Activated T-helper 17 cell treated with anti-CD3 and anti-CD28 coated beads, Interleukin-2, amount 50 U/mL, for 72 hours (primary cell): Measurements from ENCODE around the gene MEMO1. TPM values are rescaled to one million over a fixed set of nuclear protein-coding genes. Genes with fewer than 3 reads are reported as not detected.
"Not testable (repeated sequence)": the region's sequence is repeated elsewhere in the genome, so short reads cannot be mapped to it uniquely, and the experiment has no call there.

Source experiments
- ATAC-seq: fragments of 150-1000 bp; cut with Tn5 transposase; replicated peaks from 2 replicates; pipeline ENCODE4 v1.10.0; 2021; ENCODE audit warnings: mild to moderate bottlenecking, moderate library complexity
- H3K27ac Mint-ChIP-seq: one replicate; pipeline ENCODE4 v1.8.0; 2022; ENCODE audit warnings: mixed read lengths
- H3K27me3 Mint-ChIP-seq: one replicate; pipeline ENCODE4 v1.8.0; 2022; ENCODE audit warnings: mixed read lengths
- H3K36me3 Mint-ChIP-seq: one replicate; pipeline ENCODE4 v1.8.0; 2022; ENCODE audit warnings: low read depth, mild to moderate bottlenecking, mixed read lengths
- H3K4me1 Mint-ChIP-seq: one replicate; pipeline ENCODE4 v1.8.0; 2022; ENCODE audit warnings: mixed read lengths
- H3K4me3 Mint-ChIP-seq: one replicate; pipeline ENCODE4 v1.8.0; 2022; ENCODE audit warnings: mild to moderate bottlenecking, mixed read lengths
- H3K9me3 Mint-ChIP-seq: one replicate; pipeline ENCODE4 v1.8.0; 2022; ENCODE audit warnings: mixed read lengths
- total RNA-seq, 2 donors: library from RNA; stranded (reverse); gene quantifications; one replicate each; pipeline ENCODE4 v1.2.3, GENCODE V29; 2022

The MEMO1 gene
- total RNA-seq, 2 donors from 2014 or later = 44.8 to 74.1 TPM

DNA sequence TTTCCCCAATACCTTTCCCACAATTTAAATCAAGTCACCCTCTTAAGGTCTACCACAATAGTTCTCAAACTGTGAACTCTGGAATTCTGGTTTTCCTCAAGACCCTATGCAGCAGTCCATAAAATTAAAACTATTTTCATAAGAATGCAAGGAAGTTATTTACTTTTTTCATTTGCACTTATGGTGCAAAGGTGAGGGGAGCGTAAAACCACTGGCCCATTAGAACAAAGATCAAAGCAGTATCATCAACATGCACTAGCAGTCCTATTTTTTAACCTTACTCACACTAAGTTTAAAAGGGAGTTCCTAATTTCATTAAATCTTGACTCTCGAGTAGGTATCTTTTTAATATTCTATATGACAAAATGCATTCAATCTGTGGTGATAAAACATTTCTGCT lies 85.3 kb downstream of the MEMO1 start:
- Mint-ChIP-seq H3K9me3 (no peaks in the 10 kb centered on the region), H3K27me3 (no peaks in the 10 kb centered on the region), H3K4me3 (no peak overlapping the region), H3K4me1 (peaks cover 11% of the 10 kb centered on the region), H3K36me3 (peaks cover 44% of the 10 kb centered on the region), H3K27ac (no peak overlapping the region)
- ATAC-seq = no peak

DNA sequence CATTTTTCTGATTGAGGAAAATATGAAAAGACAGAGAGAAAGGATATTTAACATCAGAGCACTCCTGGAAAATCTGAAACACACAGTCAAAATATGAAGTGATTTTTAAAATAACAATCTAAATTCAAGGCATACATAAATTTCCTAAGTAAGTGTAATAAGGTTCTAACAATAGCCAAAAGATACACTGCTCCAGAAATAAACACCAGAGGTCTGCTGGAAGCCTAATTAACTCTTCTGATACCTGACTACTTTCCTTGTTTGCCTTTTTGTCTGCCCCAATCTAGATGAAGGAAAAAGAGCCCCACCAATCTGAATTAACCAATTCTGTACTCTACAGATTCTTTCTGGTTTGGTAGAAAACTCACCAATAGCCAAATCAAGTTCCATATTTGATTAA lies 87.1 kb downstream of the MEMO1 start:
- Mint-ChIP-seq H3K9me3 (no peaks in the 10 kb centered on the region), H3K4me1 (peaks cover 6% of the 10 kb centered on the region), H3K27ac (no peak overlapping the region), H3K4me3 (no peak overlapping the region), H3K27me3 (no peaks in the 10 kb centered on the region), H3K36me3 (peaks cover 54% of the 10 kb centered on the region)
- no peak for ATAC-seq

DNA sequence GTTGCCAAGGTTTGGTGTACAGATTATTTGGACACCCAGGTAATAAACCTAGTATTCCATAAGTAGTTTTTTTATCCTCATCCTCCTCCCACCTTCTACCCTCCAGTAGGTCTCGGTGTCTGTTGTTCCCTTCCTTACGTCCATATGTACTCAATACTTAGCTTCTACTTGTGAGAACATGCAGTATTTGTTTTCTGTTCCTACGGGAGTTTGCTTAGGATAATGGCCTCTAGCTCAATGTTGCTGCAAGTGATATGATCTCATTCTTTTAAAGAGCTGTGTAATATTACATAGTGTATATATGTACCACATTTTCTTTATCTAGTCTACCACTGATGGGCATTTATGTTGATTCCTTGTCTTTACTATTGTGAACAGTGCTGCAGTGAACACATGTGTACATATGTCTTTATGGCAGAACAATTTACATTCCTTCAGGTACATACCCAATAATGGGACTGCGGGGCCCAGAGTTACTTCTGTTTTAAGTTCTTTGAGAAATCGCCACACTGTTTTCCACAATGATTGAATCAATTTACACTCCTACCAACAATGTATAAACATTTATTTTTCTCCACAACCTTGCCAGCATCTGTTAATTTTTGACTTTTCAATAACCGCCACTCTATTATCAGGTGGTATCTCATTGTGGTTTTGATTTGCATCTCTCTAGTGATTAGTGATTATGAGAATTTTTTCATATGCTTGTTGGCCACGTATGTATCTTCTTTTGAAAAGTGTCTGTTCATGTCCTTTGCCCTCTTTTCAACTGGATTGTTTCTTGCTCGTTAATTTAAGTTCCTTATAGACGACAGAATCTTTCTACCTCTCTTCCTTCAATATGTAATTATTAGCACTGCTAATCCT lies 88.0 kb downstream of the MEMO1 start:
- Mint-ChIP-seq H3K4me3 (no peak overlapping the region), H3K9me3 (no peaks in the 10 kb centered on the region), H3K27ac (no peak overlapping the region), H3K27me3 (no peaks in the 10 kb centered on the region), H3K4me1 (peaks cover 6% of the 10 kb centered on the region), H3K36me3 (peaks cover 62% of the 10 kb centered on the region)
- ATAC-seq = no peak

DNA sequence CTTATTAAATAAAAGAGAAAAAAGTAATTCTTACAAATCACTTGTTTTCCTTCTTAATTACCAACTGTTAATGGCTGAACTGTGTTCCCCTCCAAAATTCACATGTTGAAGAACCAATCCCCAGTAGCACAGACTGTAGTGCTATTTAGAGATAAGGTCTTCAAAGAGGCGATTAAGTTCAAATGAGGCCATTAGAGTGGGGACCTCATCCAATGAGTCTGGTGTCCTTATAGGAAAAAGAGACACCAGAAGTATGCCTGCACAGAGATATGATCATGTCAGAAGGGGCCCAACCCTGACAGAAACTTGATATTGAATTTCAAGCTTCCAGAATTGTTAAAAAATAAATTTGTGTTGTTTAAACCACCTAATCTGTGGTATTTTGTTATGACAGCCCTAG lies 89.8 kb downstream of the MEMO1 start:
- Mint-ChIP-seq H3K4me3 (no peak overlapping the region), H3K9me3 (no peaks in the 10 kb centered on the region), H3K27me3 (no peaks in the 10 kb centered on the region), H3K4me1 (peaks cover 6% of the 10 kb centered on the region), H3K27ac (no peak overlapping the region), H3K36me3 (peaks cover 53% of the 10 kb centered on the region)
- no peak for ATAC-seq

DNA sequence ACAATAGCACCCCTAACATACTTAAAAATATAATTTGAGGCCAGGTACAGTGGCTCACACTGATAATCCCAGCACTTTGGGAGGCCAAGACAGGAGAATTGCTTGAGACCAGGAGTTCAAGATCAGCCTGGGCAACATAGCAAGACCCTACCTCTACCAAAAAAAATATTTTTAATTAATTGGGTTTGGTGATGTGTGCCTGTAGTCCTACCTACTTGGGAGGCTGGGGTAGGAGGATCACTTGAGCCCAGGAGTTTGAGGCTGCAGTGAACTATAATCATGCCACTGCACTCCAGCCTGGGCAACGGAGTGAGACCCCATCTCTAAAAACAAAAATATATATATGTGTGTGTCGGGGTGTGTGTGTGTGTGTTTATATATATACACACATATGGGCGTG lies 91.3 kb downstream of the MEMO1 start:
- Mint-ChIP-seq H3K9me3 (no peaks in the 10 kb centered on the region), H3K4me1 (peaks cover 6% of the 10 kb centered on the region), H3K27ac (no peak overlapping the region), H3K36me3 (peaks cover 41% of the 10 kb centered on the region), H3K4me3 (no peak overlapping the region), H3K27me3 (no peaks in the 10 kb centered on the region)
- ATAC-seq = no peak

DNA sequence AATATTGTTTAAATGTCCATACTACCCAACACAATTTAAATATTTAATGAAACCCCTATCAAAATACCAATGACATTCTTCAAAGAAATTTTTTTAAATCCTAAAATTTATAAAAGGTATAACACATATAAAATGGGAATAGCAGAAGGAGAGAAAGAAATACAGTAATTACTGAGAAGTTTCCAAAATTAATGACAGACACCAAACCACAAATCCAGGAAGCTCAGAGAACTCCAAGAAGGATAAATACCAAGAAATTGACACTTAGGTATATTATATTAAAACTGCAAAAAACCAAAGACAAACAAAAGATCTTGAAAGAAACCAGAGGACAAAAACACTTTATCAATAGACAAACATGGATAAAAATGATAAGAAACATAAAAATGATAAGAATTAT lies 101.1 kb downstream of the MEMO1 start:
- Mint-ChIP-seq H3K4me3 (no peak overlapping the region), H3K27ac (no peak overlapping the region), H3K9me3 (no peaks in the 10 kb centered on the region), H3K36me3 (peaks cover 71% of the 10 kb centered on the region), H3K27me3 (no peaks in the 10 kb centered on the region), H3K4me1 (peaks cover 17% of the 10 kb centered on the region)
- no peak for ATAC-seq

DNA sequence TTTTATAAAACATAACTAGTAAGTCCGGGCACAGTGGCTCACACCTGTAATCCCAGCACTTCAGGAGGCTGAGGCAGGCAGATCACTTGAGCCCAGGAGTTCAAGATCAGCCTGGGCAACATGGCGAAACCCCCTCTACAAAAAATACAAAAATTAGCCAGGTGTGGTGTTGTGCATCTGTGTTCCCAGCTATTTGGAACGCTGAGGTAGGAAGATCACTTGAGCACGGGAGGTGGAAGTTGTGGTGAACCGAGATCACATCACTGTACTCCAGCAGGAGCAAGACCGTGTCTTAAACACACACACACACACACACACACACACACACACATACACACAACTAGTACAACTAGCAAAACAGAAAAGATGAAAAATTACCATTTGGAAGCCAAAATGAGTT lies 103.3 kb downstream of the MEMO1 start:
- Mint-ChIP-seq H3K4me1 (peaks cover 23% of the 10 kb centered on the region), H3K36me3 (peaks cover 75% of the 10 kb centered on the region)
- H3K4me3 Mint-ChIP-seq, H3K9me3 Mint-ChIP-seq, H3K27me3 Mint-ChIP-seq, H3K27ac Mint-ChIP-seq, ATAC-seq: not testable (repeated sequence)

DNA sequence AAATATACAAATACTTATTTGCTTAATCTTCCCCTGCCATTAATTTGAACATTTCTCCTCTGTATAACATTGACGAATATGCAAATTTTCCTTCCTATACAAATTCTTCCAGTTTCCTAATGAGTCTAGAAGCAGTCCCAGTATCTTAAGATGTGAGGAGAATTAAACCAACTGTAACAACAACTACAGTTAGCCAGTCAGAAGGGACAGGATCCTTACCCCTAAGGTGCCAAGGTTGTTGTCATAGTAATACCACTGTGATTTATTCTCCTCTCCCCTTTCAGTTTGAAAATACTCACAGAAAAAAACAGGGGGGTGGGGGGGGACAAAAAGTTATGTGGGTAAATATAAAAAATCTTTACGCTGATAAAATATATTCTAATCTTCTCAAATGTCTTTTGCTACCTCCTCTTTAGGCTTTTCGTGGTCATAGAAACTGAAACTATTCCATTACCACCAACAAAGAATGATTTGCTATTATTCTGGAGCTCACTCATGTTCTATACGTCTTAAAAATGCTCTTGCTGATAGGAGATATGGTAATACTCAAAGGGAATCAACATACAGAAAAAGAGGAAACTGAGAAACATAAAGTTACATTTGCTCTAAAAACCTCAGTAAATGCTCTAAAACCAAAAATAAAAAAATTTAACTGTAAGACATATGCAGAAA lies 107.6 kb downstream of the MEMO1 start:
- peaks cover 90% of the 10 kb centered on the region for H3K36me3 Mint-ChIP-seq
- no peak for ATAC-seq

DNA sequence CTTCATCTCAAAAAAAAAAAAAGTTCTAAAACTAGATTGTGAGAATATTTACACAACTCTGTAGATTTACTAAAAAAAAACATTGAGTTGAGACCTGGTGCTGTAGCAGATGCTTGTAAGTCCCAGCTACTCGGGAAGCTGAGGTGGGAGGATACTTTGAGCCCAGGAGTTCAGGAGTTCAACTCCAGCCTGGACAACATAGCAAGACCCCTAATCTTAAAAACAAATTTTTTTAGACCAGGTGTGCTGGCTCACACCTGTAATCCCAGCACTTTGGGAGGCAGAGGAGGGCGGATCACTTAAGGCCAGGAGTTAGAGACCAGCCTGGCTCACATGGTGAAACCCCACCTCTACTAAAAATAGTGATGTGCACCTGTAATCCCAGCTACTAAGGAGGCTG lies 108.9 kb downstream of the MEMO1 start:
- Mint-ChIP-seq H3K27me3 (no peaks in the 10 kb centered on the region), H3K4me1 (peaks cover 15% of the 10 kb centered on the region), H3K27ac (no peak overlapping the region), H3K9me3 (peaks cover 7% of the 10 kb centered on the region), H3K4me3 (no peak overlapping the region), H3K36me3 (peaks cover 92% of the 10 kb centered on the region)
- no peak for ATAC-seq

More for the DNA sequence above, 107.6 kb downstream of the MEMO1 start:
- Mint-ChIP-seq H3K27me3 (no peaks in the 10 kb centered on the region), H3K9me3 (peaks cover 2% of the 10 kb centered on the region), H3K4me3 (no peak overlapping the region), H3K27ac (peak overlapping the region; percentile 29), H3K4me1 (peaks cover 15% of the 10 kb centered on the region)

DNA sequence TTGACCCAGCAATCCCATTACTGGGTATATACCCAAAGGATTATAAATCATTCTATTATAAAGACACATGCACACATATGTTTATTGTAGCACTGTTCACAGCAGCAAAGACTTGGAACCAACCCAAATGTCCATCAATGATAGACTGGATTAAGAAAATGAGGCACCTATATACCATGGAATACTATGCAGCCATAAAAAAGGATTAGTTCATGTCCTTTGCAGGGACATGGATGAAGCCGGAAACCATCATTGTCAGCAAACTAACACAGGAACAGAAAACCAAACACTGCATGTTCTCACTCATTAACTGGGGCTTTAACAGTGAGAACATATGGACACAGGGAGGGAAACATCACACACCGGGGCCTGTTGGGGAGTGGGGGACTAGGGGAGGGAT lies 110.7 kb downstream of the MEMO1 start:
- H3K27ac Mint-ChIP-seq, H3K9me3 Mint-ChIP-seq, ATAC-seq, H3K27me3 Mint-ChIP-seq, H3K4me3 Mint-ChIP-seq: not testable (repeated sequence)
- Mint-ChIP-seq H3K4me1 (peaks cover 10% of the 10 kb centered on the region), H3K36me3 (peaks cover 84% of the 10 kb centered on the region)

DNA sequence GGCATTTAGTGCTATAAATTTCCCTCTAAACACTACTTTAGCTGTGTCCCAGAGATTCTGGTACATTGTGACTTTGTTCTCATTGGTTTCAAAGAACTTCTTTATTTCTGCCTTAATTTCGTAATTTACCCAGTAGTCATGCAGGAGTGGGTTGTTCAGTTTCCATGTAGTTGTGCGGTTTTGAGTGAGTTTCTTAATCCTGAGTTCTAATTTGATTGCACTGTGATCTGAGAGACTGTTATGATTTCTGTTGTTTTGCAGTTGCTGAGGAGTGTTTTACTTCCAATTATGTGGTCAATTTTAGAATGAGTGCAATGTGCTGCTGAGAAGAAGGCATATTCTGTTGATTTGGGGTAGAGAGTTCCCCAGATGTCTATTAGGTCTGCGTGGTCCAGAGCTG lies 112.5 kb downstream of the MEMO1 start:
- not testable (repeated sequence) for ATAC-seq, H3K4me1 Mint-ChIP-seq, H3K4me3 Mint-ChIP-seq, H3K9me3 Mint-ChIP-seq, H3K27ac Mint-ChIP-seq, H3K27me3 Mint-ChIP-seq
- H3K36me3 Mint-ChIP-seq = peaks cover 79% of the 10 kb centered on the region

DNA sequence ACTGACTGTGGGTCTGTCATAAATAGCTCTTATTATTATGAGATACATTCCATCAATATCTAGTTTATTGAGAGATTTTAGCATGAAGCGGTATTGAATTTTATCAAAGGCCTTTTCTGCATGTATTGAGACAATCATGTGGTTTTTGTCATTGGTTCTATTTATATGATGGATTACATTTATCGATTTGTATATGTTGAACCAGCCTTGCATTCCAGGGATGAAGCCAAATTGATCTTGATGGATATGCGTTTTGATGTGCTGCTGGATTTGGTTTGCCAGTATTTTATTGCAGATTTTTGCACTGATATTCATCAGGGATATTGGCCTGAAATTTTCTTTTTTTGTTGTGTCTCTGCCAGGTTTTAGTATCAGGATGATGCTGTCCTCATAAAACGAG lies 113.5 kb downstream of the MEMO1 start:
- ATAC-seq = not testable (repeated sequence)

DNA sequence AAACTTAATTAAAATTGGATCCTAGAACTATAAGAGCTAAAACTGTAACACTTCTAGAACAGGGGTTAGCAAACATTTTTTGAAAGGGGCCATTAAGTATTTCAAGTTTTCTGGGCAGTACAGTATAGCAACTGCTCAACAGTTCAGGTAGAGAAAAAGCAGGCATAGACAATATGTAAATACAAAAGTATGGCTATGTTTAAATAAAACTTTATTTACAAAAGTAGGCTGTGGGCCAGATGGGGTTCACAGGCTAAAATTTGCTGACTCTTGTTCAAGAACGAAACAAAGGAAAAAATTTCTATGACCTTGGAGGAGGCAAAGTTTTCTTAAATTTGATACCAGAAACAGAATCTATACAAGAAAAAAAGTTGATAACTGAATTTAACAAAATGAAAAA lies 114.5 kb downstream of the MEMO1 start:
- peaks cover 73% of the 10 kb centered on the region for H3K36me3 Mint-ChIP-seq
- no peak for ATAC-seq
- peaks cover 7% of the 10 kb centered on the region for H3K9me3 Mint-ChIP-seq
- no peak overlapping the region for H3K27ac Mint-ChIP-seq
- H3K4me3 Mint-ChIP-seq = no peak overlapping the region
- H3K27me3 Mint-ChIP-seq = no peaks in the 10 kb centered on the region
- H3K4me1 Mint-ChIP-seq = peaks cover 5% of the 10 kb centered on the region

More for the DNA sequence above, 113.5 kb downstream of the MEMO1 start:
- peaks cover 73% of the 10 kb centered on the region for H3K36me3 Mint-ChIP-seq
- H3K4me1 Mint-ChIP-seq, H3K4me3 Mint-ChIP-seq, H3K27me3 Mint-ChIP-seq, H3K9me3 Mint-ChIP-seq, H3K27ac Mint-ChIP-seq: not testable (repeated sequence)

DNA sequence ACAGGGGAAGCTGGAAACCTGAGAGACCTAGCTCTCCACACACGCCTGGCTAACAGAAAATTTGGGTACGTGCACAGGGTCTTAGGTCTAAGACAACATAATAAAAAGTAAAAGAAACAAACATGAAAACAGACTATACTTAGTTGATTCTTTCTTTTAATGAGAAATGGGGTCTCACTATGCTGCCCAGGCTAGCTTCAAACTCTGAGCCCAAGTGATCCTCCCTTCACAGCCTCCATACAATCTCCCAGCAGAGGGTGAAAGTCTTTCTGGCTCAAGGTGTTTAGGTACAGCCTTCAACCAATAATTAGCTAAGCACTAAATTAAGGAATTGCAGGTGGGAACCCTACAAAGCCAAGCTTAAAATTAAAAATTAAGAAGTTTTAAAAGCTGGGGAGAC lies 116.2 kb downstream of the MEMO1 start:
- Mint-ChIP-seq H3K27ac (no peak overlapping the region), H3K4me3 (no peak overlapping the region), H3K27me3 (no peaks in the 10 kb centered on the region), H3K4me1 (peaks cover 5% of the 10 kb centered on the region), H3K36me3 (peaks cover 65% of the 10 kb centered on the region), H3K9me3 (peaks cover 7% of the 10 kb centered on the region)
- ATAC-seq = no peak

DNA sequence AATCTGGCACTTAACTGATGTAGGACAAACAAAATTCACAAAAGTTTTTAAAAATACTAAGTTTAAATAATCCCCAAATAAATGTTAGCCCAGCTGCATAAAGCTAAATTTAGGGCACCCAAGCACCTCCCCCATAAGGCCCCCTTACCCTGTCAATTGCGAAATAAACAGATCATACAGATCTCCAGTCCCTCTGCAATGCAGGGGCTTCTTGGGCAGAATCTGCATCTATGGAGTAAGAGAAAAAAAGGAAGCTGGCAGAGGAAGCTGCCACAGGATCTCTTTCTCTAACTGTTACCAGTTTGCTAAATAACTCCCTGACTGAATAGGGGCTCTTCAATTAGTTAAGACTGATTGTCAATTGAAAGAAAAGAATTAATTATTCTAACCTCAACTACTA lies 117.7 kb downstream of the MEMO1 start:
- H3K9me3 Mint-ChIP-seq = peaks cover 3% of the 10 kb centered on the region
- H3K36me3 Mint-ChIP-seq = peaks cover 50% of the 10 kb centered on the region
- no peaks in the 10 kb centered on the region for H3K27me3 Mint-ChIP-seq
- no peak overlapping the region for H3K4me3 Mint-ChIP-seq
- ATAC-seq = no peak
- H3K4me1 Mint-ChIP-seq = peaks cover under 1% of the 10 kb centered on the region
- H3K27ac Mint-ChIP-seq = no peak overlapping the region
